HepG2 (cell line): Measurements from ENCODE around the gene TMEM132E. TPM values are rescaled to one million over a fixed set of nuclear protein-coding genes. Genes with fewer than 3 reads are reported as not detected.

Experiments
- ATAC-seq: fragments of 200-7000 bp; cut with Tn5 transposase; 3 replicates; pipeline ENCODE4 v1.9.1; 2020; ENCODE audit warnings: mild to moderate bottlenecking, moderate library complexity
- BruUV-seq: library from RNA; stranded (reverse); fragments of 400-500 nt; replicated peaks from 2 replicates; lab custom pipeline; 2021; lab: Mats Ljungman, UMichigan
- CTCF ChIA-PET: fragments of 300-600 bp; formaldehyde crosslinking; extraction: SDS; loops from one replicate; lab custom pipeline; 2021; ENCODE audit warnings: low total read pairs, inconsistent platforms, low intra/inter-chr PET ratio; lab: Yijun Ruan, JAX
- POLR2A ChIA-PET: fragments of 350-600 bp; sonication (Branson Sonifier 250); formaldehyde crosslinking; loops from one replicate; lab custom pipeline; 2020; ENCODE audit warnings: antibody characterized with exemption, inconsistent platforms; lab: Yijun Ruan, JAX
- DNase-seq: peaks from one replicate; pipeline ENCODE4 v3.0.0-alpha.2; 2015; ENCODE audit warnings: low spot score
- FAIRE-seq: peaks from 3 replicates; lab custom pipeline; 2011; peaks lifted over from hg19 to GRCh38; lab: Jason Lieb, UNC
- H2AFZ ChIP-seq: one replicate; pipeline ENCODE4 v1.6.1; 2011; ENCODE audit warnings: low read length, inconsistent platforms
- H3K27ac ChIP-seq: fragments of 300-600 bp; 3 replicates; pipeline ENCODE4 v1.8.0; 2011; ENCODE audit warnings: mixed run types, mild to moderate bottlenecking, mixed read lengths, low read length, inconsistent platforms; ENCODE audit not compliant: insufficient read depth; ENCODE audit errors: extremely low read length
- H3K27me3 ChIP-seq, 2 experiments: fragments of 200-600 bp in 1 of 2; 2 replicates in 1 of 2; 3 replicates in 1 of 2; pipeline versions ENCODE4 v1.6.0 to v1.8.0; 2011; ENCODE audit warnings: low read length in 2 of 2, mild to moderate bottlenecking in 2 of 2, moderate library complexity in 2 of 2, inconsistent platforms in 1 of 2; ENCODE audit not compliant: insufficient read depth in 2 of 2, control insufficient read depth in 1 of 2
- H3K36me3 ChIP-seq, 2 experiments: fragments of 200-600 bp in 1 of 2; replicated peaks in 1 of 2; 2 replicates in 1 of 2; 3 replicates in 1 of 2; pipeline versions ENCODE4 v1.5.1 to v1.8.0; 2011; ENCODE audit warnings: low read length in 2 of 2, inconsistent platforms in 1 of 2; ENCODE audit not compliant: insufficient read depth in 2 of 2, control insufficient read depth in 1 of 2
- H3K4me1 ChIP-seq: 2 replicates; pipeline ENCODE4 v1.5.1; 2012; ENCODE audit warnings: low read length, inconsistent platforms; ENCODE audit not compliant: insufficient read depth
- H3K4me2 ChIP-seq: 2 replicates; pipeline ENCODE4 v1.6.0; 2011; ENCODE audit warnings: low read depth, low read length, inconsistent platforms
- H3K4me3 ChIP-seq, 3 experiments: fragments of 200-600 bp in 1 of 3; sonication (generic), shearing (Covaris generic) in 1 of 3; replicated peaks in 1 of 3; 2 replicates each; pipeline ENCODE4 v1.5.1; 2011 to 2016; ENCODE audit warnings: low read length in 3 of 3, inconsistent platforms in 2 of 3, low read depth in 2 of 3, mild to moderate bottlenecking in 2 of 3, control low read depth in 1 of 3, mixed read lengths in 1 of 3; ENCODE audit not compliant: insufficient read depth in 1 of 3
- H3K79me2 ChIP-seq: one replicate; pipeline ENCODE4 v1.6.1; 2011; ENCODE audit warnings: low read length, inconsistent platforms; ENCODE audit not compliant: insufficient read depth
- H3K9ac ChIP-seq: 2 replicates; pipeline ENCODE4 v1.6.0; 2011; ENCODE audit warnings: mild to moderate bottlenecking, low read depth, low read length, inconsistent platforms; ENCODE audit not compliant: insufficient read depth
- H3K9me3 ChIP-seq: 2 replicates; pipeline ENCODE4 v1.5.1; 2012; ENCODE audit warnings: mild to moderate bottlenecking, low read length
- H4K20me1 ChIP-seq: 2 replicates; pipeline ENCODE4 v1.6.0; 2011; ENCODE audit warnings: inconsistent platforms, mild to moderate bottlenecking, low read length, moderate library complexity; ENCODE audit not compliant: insufficient read depth
- ATF7-NPFF ChIP-seq: sonication (generic); formaldehyde crosslinking; IDR thresholded peaks from 2 replicates; pipeline ENCODE4 v1.8.1; 2023; ENCODE audit warnings: mild to moderate bottlenecking, low read depth, missing genetic modification reagents, moderate library complexity
- GZF1 ChIP-seq: sonication (generic); formaldehyde crosslinking; IDR thresholded peaks from 2 replicates; pipeline ENCODE4 v1.5.1; 2020; ENCODE audit warnings: mild to moderate bottlenecking, missing genetic modification reagents
- JUNB ChIP-seq: sonication (generic); formaldehyde crosslinking; IDR thresholded peaks from 2 replicates; pipeline ENCODE4 v1.8.0; 2022; ENCODE audit warnings: missing genetic modification reagents, mild to moderate bottlenecking, borderline replicate concordance
- KDM5A ChIP-seq: fragments of 200-600 bp; sonication (generic); IDR thresholded peaks from 2 replicates; pipeline ENCODE4 v1.7.0; 2018; ENCODE audit warnings: antibody characterized with exemption, mild to moderate bottlenecking, low read length, borderline replicate concordance
- KDM5B ChIP-seq: sonication (generic); formaldehyde crosslinking; IDR thresholded peaks from 2 replicates; pipeline ENCODE4 v1.4.0; 2020; ENCODE audit warnings: missing genetic modification reagents, mild to moderate bottlenecking, borderline replicate concordance
- RFX1 ChIP-seq: fragments of 450-650 bp; IDR thresholded peaks from 2 replicates; pipeline ENCODE4 v1.6.1; 2017
- TBX2 ChIP-seq: sonication (generic); formaldehyde crosslinking; IDR thresholded peaks from 2 replicates; pipeline ENCODE4 v1.5.0; 2020; ENCODE audit warnings: missing genetic modification reagents, mild to moderate bottlenecking, borderline replicate concordance
- ZBTB26 ChIP-seq: IDR thresholded peaks from 2 replicates; pipeline ENCODE4 v1.6.1; 2016; ENCODE audit warnings: missing compliant biosample characterization, missing genetic modification reagents, borderline replicate concordance
- ZNF143 ChIP-seq: sonication (generic); formaldehyde crosslinking; IDR thresholded peaks from 2 replicates; pipeline ENCODE4 v1.4.0; 2020; ENCODE audit warnings: missing genetic modification reagents
- ZNF414 ChIP-seq: sonication (generic); formaldehyde crosslinking; IDR thresholded peaks from 2 replicates; pipeline ENCODE4 v1.5.0; 2020; ENCODE audit warnings: missing genetic modification reagents
- ZNF510 ChIP-seq: sonication (generic); formaldehyde crosslinking; IDR thresholded peaks from 2 replicates; pipeline ENCODE4 v1.4.0; 2020; ENCODE audit warnings: low read depth, mild to moderate bottlenecking, missing genetic modification reagents
- ZNF770 ChIP-seq: sonication (generic); formaldehyde crosslinking; IDR thresholded peaks from 2 replicates; pipeline ENCODE4 v1.5.0; 2020; ENCODE audit warnings: mild to moderate bottlenecking, missing genetic modification reagents
- ZNF800 ChIP-seq: sonication (generic); formaldehyde crosslinking; IDR thresholded peaks from 2 replicates; pipeline ENCODE4 v1.4.0; 2020; ENCODE audit warnings: missing genetic modification reagents
- ZNF816 ChIP-seq: sonication (generic); formaldehyde crosslinking; IDR thresholded peaks from 2 replicates; pipeline ENCODE4 v1.8.0; 2022; ENCODE audit warnings: missing genetic modification reagents, mild to moderate bottlenecking, borderline replicate concordance
- WGBS: methylation state at CpG from one replicate; pipeline ENCODE4 v1.1.6; 2017; ENCODE audit warnings: low lambda C conversion rate; 5-methylcytosine and 5-hydroxymethylcytosine counted together
- in situ Hi-C: cut with HindIII; loops from 2 replicates; pipeline ENCODE4 v1.10.0; 2017; ENCODE audit warnings: low pct_unique_long_range_greater_than_20kb; ENCODE audit not compliant: extremely low pct_ligation_motif_present
- intact Hi-C: fragments of 100-400 bp; cut with micrococcal nuclease; formaldehyde crosslinking; loops from one replicate; pipeline ENCODE4 v1.10.0; 2022; ENCODE audit not compliant: unreplicated experiment
- polyA plus RNA-seq, 8 experiments: library from polyadenylated mRNA; depleted of rRNA in 3 of 8; stranded (reverse) in 7 of 8; unstranded in 1 of 8; fragments of >200 nt; fragmentation: Illumina TruSeq in 4 of 8; extraction: Trizol in 4 of 8; gene quantifications; 2 replicates each; pipeline versions ENCODE4 v1.2.1 to v1.2.3, GENCODE V29; 2011 to 2016; ENCODE audit warnings: low read depth in 4 of 8, missing spikeins in 1 of 8, mixed read lengths in 1 of 8; ENCODE audit not compliant: insufficient read depth in 1 of 8
- total RNA-seq, 5 experiments: library from RNA; depleted of rRNA; stranded (reverse); fragments of >200 nt; fragmentation: Illumina TruSeq; extraction: Trizol; gene quantifications; 2 replicates each; pipeline ENCODE4 v1.2.3, GENCODE V29; 2016; ENCODE audit warnings: low read depth in 1 of 5

The TMEM132E gene
- total and polyA plus RNA-seq, 2 of the 13 experiments (the other 11 are each of a cell fraction or from before 2014, with no cell fraction given): not detected

- TF ChIP-seq ZNF414 (CRISPR knock-in tag): no peak
- no peak for TF ChIP-seq JUNB (CRISPR knock-in tag)
Observed at GRCh38 chr17:34622862-34623623, 43.7 kb downstream of the TMEM132E start (continued).

GRCh38 chr17:34623856-34624766 is 44.7 kb downstream of the TMEM132E start:
- H3K4me1 ChIP-seq: no peaks in the 10 kb centered on the region
- no peaks in the 10 kb centered on the region for H3K9me3 ChIP-seq
- in situ Hi-C loops (no loop called here), intact Hi-C loops (no loop called here)
- H3K9ac ChIP-seq: no peak overlapping the region
- H3K4me3 ChIP-seq: no peak overlapping the region
- H3K27ac ChIP-seq: no peak overlapping the region
- no TSS peak for BruUV-seq
- H2AFZ ChIP-seq: no peak overlapping the region
- 19% methylated on average over 10 of the region's 12 CpGs for WGBS
- FAIRE-seq (no peak), ATAC-seq (no peak), DNase-seq (peak; percentile 4)
- peaks cover 2 to 33% of the 10 kb centered on the region in 2 experiments; a peak in 4 of 5 replicates for H3K27me3 ChIP-seq
- H3K79me2 ChIP-seq: no peaks in the 10 kb centered on the region
- CTCF ChIA-PET: no interaction called here
- H3K4me2 ChIP-seq: no peak overlapping the region
- POLR2A ChIA-PET: no interaction called here
- H3K36me3 ChIP-seq: no peaks in the 10 kb centered on the region
- H4K20me1 ChIP-seq: no peaks in the 10 kb centered on the region
- TF ChIP-seq RFX1 (no peak), ZNF143 (CRISPR knock-in tag) (no peak), ZNF800 (no peak), ATF7-NPFF (CRISPR knock-in tag) (no peak), ZNF770 (CRISPR knock-in tag) (no peak), KDM5B (CRISPR knock-in tag) (no peak), ZNF510 (CRISPR knock-in tag) (no peak), GZF1 (CRISPR knock-in tag) (no peak), ZBTB26 (no peak), ZNF816 (no peak), TBX2 (CRISPR knock-in tag) (no peak), KDM5A (no peak)
